Endothelial cell (in vitro differentiated cells): ENCODE measurements around the gene CMTM7. TPM values are rescaled to one million over a fixed set of nuclear protein-coding genes. Genes with fewer than 3 reads are reported as not detected.
A peak's percentile ranks its signal among the peaks of the same experiment; 100 is the strongest.

ENCODE experiments used
- DNase-seq: peaks from one replicate; pipeline ENCODE4 v3.0.0; 2021; ENCODE audit warnings: low spot score
- H3K27ac Mint-ChIP-seq: one replicate; pipeline ENCODE4 v1.8.0; 2021; ENCODE audit warnings: mixed read lengths, inconsistent platforms; ENCODE audit not compliant: unreplicated experiment
- H3K27me3 Mint-ChIP-seq: one replicate; pipeline ENCODE4 v1.8.0; 2021; ENCODE audit warnings: mild to moderate bottlenecking, moderate library complexity, mixed read lengths, inconsistent platforms; ENCODE audit not compliant: unreplicated experiment
- H3K36me3 Mint-ChIP-seq: one replicate; pipeline ENCODE4 v1.8.0; 2021; ENCODE audit warnings: mild to moderate bottlenecking, low read depth, mixed read lengths, inconsistent platforms; ENCODE audit not compliant: unreplicated experiment
- H3K4me1 Mint-ChIP-seq: one replicate; pipeline ENCODE4 v1.8.0; 2021; ENCODE audit warnings: mild to moderate bottlenecking, mixed read lengths, inconsistent platforms; ENCODE audit not compliant: unreplicated experiment
- H3K4me3 Mint-ChIP-seq: one replicate; pipeline ENCODE4 v1.8.0; 2021; ENCODE audit warnings: mild to moderate bottlenecking, mixed read lengths, inconsistent platforms; ENCODE audit not compliant: unreplicated experiment
- H3K9me3 Mint-ChIP-seq: one replicate; pipeline ENCODE4 v1.8.0; 2021; ENCODE audit warnings: mixed read lengths, inconsistent platforms; ENCODE audit not compliant: unreplicated experiment
- CTCF ChIP-seq: fragments of 200-600 bp; sonication (generic); IDR thresholded peaks from one replicate; pipeline ENCODE4 v1.5.0; 2021; ENCODE audit warnings: antibody characterized with exemption; ENCODE audit not compliant: unreplicated experiment
- total RNA-seq: library from RNA; stranded (reverse); fragmentation: NEBNext Ultra II Directional; extraction: Animal tissue kit (Norgen Biotek cat#: 25700); gene quantifications from one replicate; pipeline ENCODE4 v1.2.1, GENCODE V29; 2021; ENCODE audit not compliant: unreplicated experiment

CMTM7 gene
- total RNA-seq, 1 donor from 2014 or later = 54.4 TPM

GRCh38 chr3:32420126-32421038 is 28.7 kb downstream of the CMTM7 start:
- Mint-ChIP-seq H3K9me3 (no peaks in the 10 kb centered on the region), H3K36me3 (peaks cover 5% of the 10 kb centered on the region), H3K4me1 (peaks cover 36% of the 10 kb centered on the region), H3K4me3 (peak overlapping the region; percentile 37), H3K27ac (peak overlapping the region; percentile 33), H3K27me3 (peaks cover 7% of the 10 kb centered on the region)
- TF ChIP-seq CTCF = no peak
- no peak for DNase-seq

GRCh38 chr3:32421185-32421584 is 29.5 kb downstream of the CMTM7 start:
- peak overlapping the region; percentile 13 for H3K4me3 Mint-ChIP-seq
- no peaks in the 10 kb centered on the region for H3K9me3 Mint-ChIP-seq
- peaks cover 36% of the 10 kb centered on the region for H3K4me1 Mint-ChIP-seq
- peaks cover 7% of the 10 kb centered on the region for H3K27me3 Mint-ChIP-seq
- TF ChIP-seq CTCF = no peak
- H3K36me3 Mint-ChIP-seq = no peaks in the 10 kb centered on the region
- DNase-seq = no peak
- peak overlapping the region; percentile 2 for H3K27ac Mint-ChIP-seq

DNA sequence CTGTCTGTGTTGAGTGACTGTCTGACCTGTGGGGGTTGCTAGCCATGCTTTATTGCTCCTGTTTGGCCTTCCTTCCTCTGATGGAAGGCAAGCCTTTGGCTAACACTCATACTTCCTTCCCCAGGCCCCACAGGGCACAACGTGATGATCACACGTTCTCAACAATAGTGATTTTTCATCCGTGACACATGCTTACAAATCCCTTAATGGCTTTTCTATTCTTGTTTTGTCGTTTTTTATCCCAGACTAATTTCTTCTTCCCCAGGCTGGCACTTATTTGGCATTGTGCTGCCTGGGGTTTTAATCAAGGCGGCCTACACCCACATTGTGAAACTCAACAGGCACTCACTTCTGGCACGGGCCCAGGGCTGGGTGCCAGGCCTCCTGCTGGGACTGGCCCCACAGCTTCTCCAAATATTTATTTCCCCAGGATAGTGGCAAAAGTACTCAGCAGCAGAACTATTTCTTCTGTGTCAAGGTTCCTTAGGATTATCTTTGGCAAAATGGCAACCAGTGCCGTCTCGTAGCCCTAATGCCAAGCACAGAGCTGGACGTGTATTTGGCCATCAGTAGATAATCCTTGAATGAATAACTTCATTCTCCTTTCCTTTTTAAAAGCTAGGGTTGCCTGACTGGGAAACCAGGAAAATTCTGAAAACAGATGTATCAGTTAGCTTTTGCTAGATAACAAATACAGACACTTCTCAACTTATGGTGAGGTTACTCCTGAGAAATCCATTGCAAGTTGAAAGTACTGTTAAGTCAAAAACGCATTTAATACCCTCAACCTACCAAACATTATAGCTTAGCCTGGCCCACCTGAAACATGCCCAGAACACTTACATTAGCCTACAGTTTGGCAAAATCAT is 30.6 kb downstream of the CMTM7 start:
- Mint-ChIP-seq H3K27me3 (peaks cover 7% of the 10 kb centered on the region), H3K9me3 (no peaks in the 10 kb centered on the region), H3K36me3 (no peaks in the 10 kb centered on the region), H3K27ac (no peak overlapping the region), H3K4me1 (peaks cover 40% of the 10 kb centered on the region), H3K4me3 (no peak overlapping the region)
- DNase-seq = no peak
- no peak for TF ChIP-seq CTCF

GRCh38 chr3:32422943-32423342 is 31.3 kb downstream of the CMTM7 start:
- no peak for TF ChIP-seq CTCF
- DNase-seq = no peak
- Mint-ChIP-seq H3K4me3 (no peak overlapping the region), H3K27ac (no peak overlapping the region), H3K36me3 (no peaks in the 10 kb centered on the region), H3K27me3 (peaks cover 7% of the 10 kb centered on the region), H3K4me1 (peaks cover 46% of the 10 kb centered on the region), H3K9me3 (no peaks in the 10 kb centered on the region)
